Suprapubic skin (tissue), 4 donors: ENCODE results near the gene DPF1.

Source experiments
- EP300 ChIP-seq: sonication (generic); formaldehyde crosslinking; IDR thresholded peaks from one replicate; pipeline ENCODE4 v1.6.1; 2017; ENCODE audit warnings: antibody characterized with exemption
- POLR2A ChIP-seq, 2 donors: fragments of 450-650 bp; IDR thresholded peaks; one replicate each; pipeline ENCODE4 v1.6.1; 2017; ENCODE audit warnings: antibody characterized with exemption in 2 of 2, mild to moderate bottlenecking in 2 of 2, moderate library complexity in 2 of 2
- POLR2AphosphoS5 ChIP-seq, 3 donors: sonication (generic); formaldehyde crosslinking; IDR thresholded peaks; one replicate each; pipeline ENCODE4 v1.6.1; 2017; ENCODE audit warnings: antibody characterized with exemption in 3 of 3
- TF ChIP-seq, protein P1 (sequence below), 2 donors: fragments of 200-600 bp in 1 of 2; fragments of 450-650 bp in 1 of 2; sonication (generic) in 1 of 2; IDR thresholded peaks; one replicate each; pipeline ENCODE4 v1.5.1; 2016 to 2019; ENCODE audit warnings: antibody characterized with exemption in 2 of 2, mild to moderate bottlenecking in 1 of 2, moderate library complexity in 1 of 2

DNA sequence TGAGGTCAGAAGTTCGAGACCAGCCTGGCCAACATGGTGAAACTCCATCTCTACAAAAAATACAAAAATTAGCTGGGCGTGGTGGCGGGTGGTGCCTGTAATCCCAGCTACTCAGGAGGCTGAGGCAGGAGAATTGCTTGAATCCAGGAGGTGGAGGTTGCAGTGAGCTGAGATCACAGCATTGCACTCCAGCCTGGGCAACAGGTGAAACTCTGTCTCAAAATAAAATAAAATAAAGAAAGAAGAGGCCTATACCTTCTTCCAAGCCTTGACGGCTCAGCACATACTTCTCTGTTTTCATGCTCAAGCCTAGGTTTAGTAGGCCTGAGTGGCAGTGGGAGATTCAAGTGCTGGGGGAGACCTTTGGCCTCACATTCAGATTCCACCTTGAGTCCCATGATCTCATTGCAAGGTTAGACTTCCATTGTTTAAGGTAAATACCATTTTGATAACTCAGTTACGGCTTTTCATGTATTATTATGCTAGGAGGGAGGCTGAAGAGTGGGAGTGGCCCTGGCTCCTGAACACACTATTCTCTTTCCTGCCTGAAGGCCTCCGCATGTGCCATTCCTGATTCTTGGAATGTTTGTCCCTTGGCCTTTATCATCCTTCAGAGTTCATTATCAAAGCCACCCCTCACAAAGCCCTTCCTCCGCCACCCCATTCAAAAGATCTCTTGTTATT, 38.7 kb upstream of the DPF1 start:
- TF ChIP-seq EP300 (no peak), POLR2A (IDR thresholded peaks at IDR 0.05) (no peak), POLR2AphosphoS5 (IDR thresholded peaks at IDR 0.05) (no peak)
- TF ChIP-seq, protein P1, sequence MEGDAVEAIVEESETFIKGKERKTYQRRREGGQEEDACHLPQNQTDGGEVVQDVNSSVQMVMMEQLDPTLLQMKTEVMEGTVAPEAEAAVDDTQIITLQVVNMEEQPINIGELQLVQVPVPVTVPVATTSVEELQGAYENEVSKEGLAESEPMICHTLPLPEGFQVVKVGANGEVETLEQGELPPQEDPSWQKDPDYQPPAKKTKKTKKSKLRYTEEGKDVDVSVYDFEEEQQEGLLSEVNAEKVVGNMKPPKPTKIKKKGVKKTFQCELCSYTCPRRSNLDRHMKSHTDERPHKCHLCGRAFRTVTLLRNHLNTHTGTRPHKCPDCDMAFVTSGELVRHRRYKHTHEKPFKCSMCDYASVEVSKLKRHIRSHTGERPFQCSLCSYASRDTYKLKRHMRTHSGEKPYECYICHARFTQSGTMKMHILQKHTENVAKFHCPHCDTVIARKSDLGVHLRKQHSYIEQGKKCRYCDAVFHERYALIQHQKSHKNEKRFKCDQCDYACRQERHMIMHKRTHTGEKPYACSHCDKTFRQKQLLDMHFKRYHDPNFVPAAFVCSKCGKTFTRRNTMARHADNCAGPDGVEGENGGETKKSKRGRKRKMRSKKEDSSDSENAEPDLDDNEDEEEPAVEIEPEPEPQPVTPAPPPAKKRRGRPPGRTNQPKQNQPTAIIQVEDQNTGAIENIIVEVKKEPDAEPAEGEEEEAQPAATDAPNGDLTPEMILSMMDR (IDR thresholded peaks at IDR 0.05): no peak
